Liver (tissue), 9 donors: ENCODE measurements around the gene IFNG-AS1. TPM values are rescaled to one million over a fixed set of nuclear protein-coding genes. Genes with fewer than 3 reads are reported as not detected.

Source experiments
- DNase-seq: peaks from one replicate; pipeline ENCODE4 v3.0.0-alpha.2; 2017; ENCODE audit warnings: low spot score
- H3K27ac ChIP-seq, 2 donors: one replicate each; pipeline ENCODE4 v1.7.0; 2013; ENCODE audit warnings: inconsistent platforms in 2 of 2, low read length in 2 of 2, control low read depth in 1 of 2, low read depth in 1 of 2, mild to moderate bottlenecking in 1 of 2
- H3K27me3 ChIP-seq, 4 donors: one replicate each; pipeline versions ENCODE4 v1.6.1 to v1.7.0; 2013; ENCODE audit warnings: low read length in 3 of 4, inconsistent platforms in 1 of 4, mild to moderate bottlenecking in 1 of 4, moderate library complexity in 1 of 4; ENCODE audit not compliant: control insufficient read depth in 4 of 4, insufficient read depth in 4 of 4
- H3K36me3 ChIP-seq, 4 donors: one replicate each; pipeline versions ENCODE4 v1.6.1 to v1.7.0; 2013; ENCODE audit warnings: low read length in 3 of 4, mild to moderate bottlenecking in 3 of 4, low read depth in 1 of 4, moderate library complexity in 1 of 4; ENCODE audit not compliant: control insufficient read depth in 4 of 4, insufficient read depth in 3 of 4
- H3K4me1 ChIP-seq, 4 donors: one replicate each; pipeline versions ENCODE4 v1.6.1 to v1.7.0; 2013; ENCODE audit warnings: low read length in 3 of 4, mild to moderate bottlenecking in 3 of 4, moderate library complexity in 1 of 4; ENCODE audit not compliant: control insufficient read depth in 4 of 4, insufficient read depth in 4 of 4
- H3K4me3 ChIP-seq, 3 donors: one replicate each; pipeline versions ENCODE4 v1.6.1 to v1.7.0; 2013; ENCODE audit warnings: low read length in 3 of 3, control low read depth in 1 of 3, low read depth in 1 of 3, mild to moderate bottlenecking in 1 of 3
- H3K9ac ChIP-seq, 2 donors: one replicate each; pipeline ENCODE4 v1.7.0; 2013; ENCODE audit warnings: low read length in 2 of 2, mild to moderate bottlenecking in 2 of 2, moderate library complexity in 2 of 2, control low read depth in 1 of 2, low read depth in 1 of 2
- H3K9me3 ChIP-seq, 4 donors: one replicate each; pipeline versions ENCODE4 v1.6.1 to v1.7.0; 2013; ENCODE audit warnings: low read length in 3 of 4; ENCODE audit not compliant: control insufficient read depth in 4 of 4
- ATF3 ChIP-seq: IDR thresholded peaks from 2 replicates; pipeline ENCODE4 v1.6.1; 2016; ENCODE audit warnings: antibody characterized with exemption
- CTCF ChIP-seq: fragments of 150-350 bp; IDR thresholded peaks from 2 replicates; pipeline ENCODE4 v1.5.1; 2017; ENCODE audit warnings: improper control_type of control experiment, low read depth, low read length; ENCODE audit not compliant: missing input control
- FOXA2 ChIP-seq: IDR thresholded peaks from 2 replicates; pipeline ENCODE4 v1.6.1; 2016; ENCODE audit warnings: antibody characterized with exemption
- GABPA ChIP-seq, 2 donors: IDR thresholded peaks in 1 of 2; conservative IDR thresholded peaks in 1 of 2; 2 replicates each; pipeline ENCODE4 v1.6.1; 2016; ENCODE audit warnings: antibody characterized with exemption in 2 of 2, mild to moderate bottlenecking in 1 of 2, moderate library complexity in 1 of 2
- HNF4A ChIP-seq, 2 donors: conservative IDR thresholded peaks; 2 replicates each; pipeline ENCODE4 v1.6.1; 2016; ENCODE audit warnings: antibody characterized with exemption in 2 of 2, mild to moderate bottlenecking in 2 of 2
- HNF4G ChIP-seq: IDR thresholded peaks from 2 replicates; pipeline ENCODE4 v1.6.1; 2016; ENCODE audit warnings: antibody characterized with exemption
- MAX ChIP-seq: IDR thresholded peaks from 2 replicates; pipeline ENCODE4 v1.6.1; 2016; ENCODE audit warnings: antibody characterized with exemption
- RAD21 ChIP-seq, 2 donors: IDR thresholded peaks; 2 replicates each; pipeline ENCODE4 v1.6.1; 2016; ENCODE audit warnings: antibody characterized with exemption in 2 of 2, mild to moderate bottlenecking in 2 of 2
- REST ChIP-seq: IDR thresholded peaks from 2 replicates; pipeline ENCODE4 v1.6.1; 2016; ENCODE audit warnings: antibody characterized with exemption, mild to moderate bottlenecking
- SP1 ChIP-seq: IDR thresholded peaks from 2 replicates; pipeline ENCODE4 v1.6.1; 2018; ENCODE audit warnings: antibody characterized with exemption, mild to moderate bottlenecking
- TAF1 ChIP-seq: conservative IDR thresholded peaks from 2 replicates; pipeline ENCODE4 v1.6.1; 2016; ENCODE audit warnings: antibody characterized with exemption, mild to moderate bottlenecking
- WGBS: extraction: QIAGEN DNeasy Blood & Tissue Kit; methylation state at CpG from one replicate; pipeline ENCODE4 v1.1.7; 2013; 5-methylcytosine and 5-hydroxymethylcytosine counted together
- polyA plus RNA-seq, 2 donors: library from polyadenylated mRNA; stranded (reverse) in 1 of 2; unstranded in 1 of 2; fragments of 200-250 nt in 1 of 2; fragments of >200 nt in 1 of 2; fragmentation: Nextera tagmentation in 1 of 2; extraction: Ambion mirVana in 1 of 2; gene quantifications; one replicate each; pipeline versions ENCODE4 v1.2.1 to v1.2.3, GENCODE V29; 2013 to 2015
- total RNA-seq, 2 donors: library from RNA; depleted of rRNA; stranded (reverse); fragments of >200 nt; gene quantifications; one replicate each; pipeline ENCODE4 v1.2.3, GENCODE V29; 2014
- donor health status: healthy.
- donor health status: healthy.
- donor health status: healthy.
- donor health status: healthy.
- donor health status: healthy.

Gene IFNG-AS1
- total and polyA plus RNA-seq, 4 donors = 0.24 to 1.0 TPM; not detected in 2

- Histone ChIP-seq H3K4me3 (no peak overlapping the region), H3K27ac (no peak overlapping the region), H3K36me3 (no peaks in the 10 kb centered on the region), H3K9me3 (no peaks in the 10 kb centered on the region), H3K9ac (no peak overlapping the region), H3K27me3 (peaks cover 0 to 4% (median 0%) of the 10 kb centered on the region in 4 donors), H3K4me1 (peaks cover 0 to 7% (median 0%) of the 10 kb centered on the region in 4 donors)
- no peak for DNase-seq
- WGBS = 76% methylated on average over 3 of the region's 3 CpGs
- TF ChIP-seq MAX (no peak), CTCF (no peak), RAD21 (IDR thresholded peaks at IDR 0.05) (no peak)
Observed at GRCh38 chr12:67994046-67994445, 4.8 kb downstream of the IFNG-AS1 start.

GRCh38 chr12:67996347-67996746, 7.1 kb downstream of the IFNG-AS1 start:
- Histone ChIP-seq H3K4me3 (no peak overlapping the region), H3K4me1 (peaks cover 0 to 7% (median 0%) of the 10 kb centered on the region in 4 donors), H3K9ac (no peak overlapping the region), H3K9me3 (no peaks in the 10 kb centered on the region), H3K27me3 (peaks cover 0 to 2% (median 0%) of the 10 kb centered on the region in 4 donors), H3K36me3 (no peaks in the 10 kb centered on the region), H3K27ac (no peak overlapping the region)
- TF ChIP-seq HNF4A (conservative IDR thresholded peaks at IDR 0.05) (no peak), GABPA (IDR thresholded peaks at IDR 0.05 in 1 of 2, conservative IDR thresholded peaks at IDR 0.05 in 1 of 2) (no peak), FOXA2 (no peak), SP1 (no peak), REST (no peak), ATF3 (no peak), RAD21 (IDR thresholded peaks at IDR 0.05) (no peak), HNF4G (no peak), MAX (no peak)
- no peak for DNase-seq

GRCh38 chr12:67998379-67998778, 9.1 kb downstream of the IFNG-AS1 start:
- no peak for TF ChIP-seq TAF1
- peaks cover 0 to 13% (median 0%) of the 10 kb centered on the region in 4 donors for H3K4me1 ChIP-seq
- no peaks in the 10 kb centered on the region for H3K36me3 ChIP-seq
- no peak overlapping the region for H3K27ac ChIP-seq
- no peak overlapping the region for H3K4me3 ChIP-seq
- no peak for DNase-seq
- H3K9ac ChIP-seq = no peak overlapping the region
- no peaks in the 10 kb centered on the region for H3K9me3 ChIP-seq
- no peaks in the 10 kb centered on the region for H3K27me3 ChIP-seq
